ENCODE measurements around the gene MRPS9. TPM values are rescaled to one million over a fixed set of nuclear protein-coding genes. Genes with fewer than 3 reads are reported as not detected.

The MRPS9 gene
- total and polyA plus RNA-seq, 9 of the 15 experiments (the other 6 are each of a cell fraction or from before 2014, with no cell fraction given): 46.2 to 143 (median 65.6) TPM

DNA sequence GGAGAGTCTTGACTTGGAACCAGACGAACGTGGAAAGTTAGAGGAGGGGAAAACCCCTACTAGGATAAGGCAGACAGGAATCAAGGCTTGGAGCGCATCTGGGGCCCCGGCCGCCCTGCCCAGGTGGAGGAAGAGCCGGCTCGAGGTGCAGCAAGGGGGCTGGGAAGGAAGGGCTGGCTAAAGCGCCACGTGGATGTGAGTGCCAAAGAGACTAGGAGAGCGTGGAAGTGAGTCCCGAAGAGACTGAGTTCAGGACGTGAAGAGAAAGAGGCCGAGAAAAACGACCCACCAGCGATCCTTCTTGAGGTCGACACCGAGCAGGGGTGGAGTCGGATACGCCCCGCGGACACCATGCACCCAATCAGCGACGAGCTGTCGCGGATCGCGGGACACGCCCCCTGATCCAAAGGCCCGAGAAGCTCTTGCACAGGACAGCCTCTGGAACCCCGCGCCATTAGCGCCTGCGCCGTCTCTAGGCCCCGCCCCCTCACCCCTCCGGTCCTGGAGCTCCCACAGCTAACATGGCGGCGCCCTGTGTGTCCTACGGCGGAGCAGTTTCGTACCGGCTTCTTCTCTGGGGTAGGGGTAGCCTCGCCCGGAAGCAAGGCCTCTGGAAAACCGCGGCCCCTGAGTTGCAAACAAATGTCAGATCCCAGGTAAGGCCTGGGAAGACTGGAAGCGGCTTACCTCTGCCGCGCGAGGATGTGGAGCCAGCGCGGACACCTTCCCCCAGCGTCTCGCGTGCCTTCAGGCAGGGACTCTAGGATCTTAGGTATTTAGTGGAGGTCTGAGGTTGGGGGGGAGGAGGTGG lies at the start of gene MRPS9 (continued):
- TF ChIP-seq ZC3H11A (IDR thresholded peaks at IDR 0.05; ENCODE audit: low read depth, low read length): no peak
- no peak for TF ChIP-seq ATF1 (CRISPR knock-in tag; IDR thresholded peaks at IDR 0.05)
- TF ChIP-seq ATF1 (tag; IDR thresholded peaks at IDR 0.05): peak; percentile 26; the same call in 1 of the 2 replicates
- TF ChIP-seq ZNF224 (CRISPR knock-in tag; IDR thresholded peaks at IDR 0.05): no peak
- TF ChIP-seq ZNF785 (CRISPR knock-in tag; IDR thresholded peaks at IDR 0.05): no peak
- no peak for TF ChIP-seq ZNF12 (CRISPR knock-in tag; IDR thresholded peaks at IDR 0.05)
- TF ChIP-seq MGA (IDR thresholded peaks at IDR 0.05): no peak
- 0 out of 2 replicates have a peak, but pooled peaks have one; percentile 17 for TF ChIP-seq FOSL1 (tag; conservative IDR thresholded peaks at IDR 0.05)
- no peak for TF ChIP-seq ZNF717 (CRISPR knock-in tag; IDR thresholded peaks at IDR 0.05)
- TF ChIP-seq SMARCA5 (IDR thresholded peaks at IDR 0.05): no peak
- no peak for TF ChIP-seq SETDB1 (IDR thresholded peaks at IDR 0.05; ENCODE audit: low read length)
- peak; percentile 35 to 54; a peak in 2 of 4 replicates for TF ChIP-seq MAZ (CRISPR knock-in tag; conservative IDR thresholded peaks at IDR 0.05 in 1 of 2, IDR thresholded peaks at IDR 0.05 in 1 of 2)
- peak; percentile 50; the same call in 1 of the 2 replicates for TF ChIP-seq EGR1 (conservative IDR thresholded peaks at IDR 0.05)
- no peak for TF ChIP-seq TEAD2 (tag; IDR thresholded peaks at IDR 0.05)
- no peak for TF ChIP-seq TCF7 (IDR thresholded peaks at IDR 0.05; ENCODE audit: borderline replicate concordance)
- no peak for TF ChIP-seq NCOA6 (IDR thresholded peaks at IDR 0.05)
- TF ChIP-seq HNRNPH1 (optimal IDR thresholded peaks at IDR 0.05; ENCODE audit: low read depth, low read length): no peak
- TF ChIP-seq ESRRA (IDR thresholded peaks at IDR 0.05; ENCODE audit: borderline replicate concordance, low read depth): peak; percentile 70; the same call in 1 of the 2 replicates

Data from K562 (cell line).